RCC 7860 (cell line): ENCODE data around the gene DNAJC3.
"Not testable (repeated sequence)": the region's sequence is repeated elsewhere in the genome, so short reads cannot be mapped to it uniquely, and the experiment has no call there.

Experiments
- DNase-seq: peaks from one replicate; pipeline ENCODE4 v3.0.0-alpha.2; 2015; ENCODE audit warnings: low spot score
- FAIRE-seq: peaks from 2 replicates; lab custom pipeline; 2012; peaks lifted over from hg19 to GRCh38; lab: Jason Lieb, UNC

Gene DNAJC3

GRCh38 chr13:95771905-95772304 is 95.0 kb downstream of the DNAJC3 start:
- DNase-seq = no peak
- no peak for FAIRE-seq

GRCh38 chr13:95779522-95779921 is 102.6 kb downstream of the DNAJC3 start:
- FAIRE-seq = no peak
- no peak for DNase-seq

DNA sequence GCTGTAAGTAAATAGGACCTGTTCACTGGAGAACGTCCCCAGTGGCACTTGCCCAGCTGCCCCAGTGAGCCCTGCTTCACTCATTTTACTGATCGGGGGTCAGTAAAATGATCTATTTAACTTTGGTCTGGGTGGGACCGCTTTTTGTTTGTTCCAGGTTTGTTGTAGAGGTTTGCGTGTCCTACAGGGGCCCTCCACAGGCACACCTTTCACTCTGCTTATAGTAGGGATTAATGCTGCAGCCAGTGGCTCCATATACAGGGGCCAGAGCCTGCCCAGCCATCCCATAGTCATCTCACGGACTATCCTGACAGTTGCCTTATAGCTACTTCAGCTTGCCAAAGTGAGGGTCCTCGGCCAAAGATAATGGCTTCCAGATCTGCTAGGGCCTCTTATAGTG is 104.1 kb downstream of the DNAJC3 start:
- DNase-seq = no peak
- no peak for FAIRE-seq

DNA sequence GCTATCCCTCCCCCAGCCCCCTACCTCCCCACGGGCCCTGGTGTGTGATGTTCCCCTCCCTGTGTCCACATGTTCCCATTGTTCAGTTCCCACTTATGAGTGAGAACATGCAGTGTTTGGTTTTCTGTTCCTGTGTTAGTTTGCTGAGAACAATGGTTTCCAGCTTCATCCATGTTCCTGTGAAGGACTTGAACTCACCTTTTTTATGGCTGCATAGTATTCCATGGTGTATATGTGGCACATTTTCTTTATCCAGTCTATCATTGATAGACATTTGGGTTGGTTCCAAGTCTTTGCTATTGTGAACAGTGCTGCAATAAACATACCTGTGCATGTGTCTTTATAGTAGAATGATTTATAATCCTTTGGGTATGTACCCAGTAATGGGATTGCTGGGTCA is 105.0 kb downstream of the DNAJC3 start:
- not testable (repeated sequence) for FAIRE-seq, DNase-seq

DNA sequence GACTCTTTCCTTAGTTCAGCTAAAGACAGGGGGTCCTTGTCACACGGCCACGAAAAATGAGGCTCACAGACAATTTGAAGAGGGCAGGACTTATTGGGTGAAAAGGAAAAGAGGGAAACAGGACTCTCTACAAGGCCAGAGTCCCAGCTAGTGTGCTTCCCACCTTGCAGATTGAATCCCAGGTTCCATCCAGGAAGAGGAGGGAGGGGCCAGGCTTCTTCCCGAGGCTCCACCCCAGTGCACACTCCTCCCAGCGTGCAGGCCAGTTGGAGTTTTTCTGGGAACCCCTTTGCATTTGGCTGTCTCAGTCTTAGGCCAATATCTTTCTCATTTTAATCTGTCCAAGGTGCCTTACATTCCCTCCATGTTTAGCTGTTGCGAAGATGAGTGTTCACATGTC is 106.8 kb downstream of the DNAJC3 start:
- FAIRE-seq (no peak), DNase-seq (no peak)

- DNase-seq = peak; percentile 14
- no peak for FAIRE-seq
These were observed 107.4 kb downstream of the DNAJC3 start for GRCh38 chr13:95784161-95784899.

- DNase-seq = peak; percentile 10
- no peak for FAIRE-seq
These were observed 108.0 kb downstream of the DNAJC3 start for GRCh38 chr13:95784900-95785290.

- FAIRE-seq = no peak
- no peak for DNase-seq
These were observed 110.6 kb downstream of the DNAJC3 start for GRCh38 chr13:95787356-95788099.

DNA sequence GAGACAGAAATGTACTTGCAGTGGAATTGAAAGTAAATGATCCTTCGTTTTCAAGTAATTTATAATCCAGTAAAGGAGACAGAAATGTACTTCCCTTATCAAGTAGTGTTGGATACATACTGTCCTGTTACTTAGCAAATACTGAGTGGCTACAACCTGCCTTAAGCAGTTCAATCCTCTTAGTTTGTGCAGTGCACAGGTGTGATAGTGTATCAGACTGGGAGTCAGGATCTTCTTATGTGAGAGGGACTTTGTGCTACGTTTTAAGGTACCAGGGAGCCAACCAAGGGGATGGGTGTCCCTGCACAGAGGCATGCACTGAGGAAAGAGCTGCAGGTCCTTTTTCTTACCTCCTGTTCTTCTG is 111.1 kb downstream of the DNAJC3 start:
- DNase-seq (no peak), FAIRE-seq (no peak)

- FAIRE-seq, DNase-seq: not testable (repeated sequence)
These were observed 112.4 kb downstream of the DNAJC3 start for GRCh38 chr13:95789315-95789714.

DNA sequence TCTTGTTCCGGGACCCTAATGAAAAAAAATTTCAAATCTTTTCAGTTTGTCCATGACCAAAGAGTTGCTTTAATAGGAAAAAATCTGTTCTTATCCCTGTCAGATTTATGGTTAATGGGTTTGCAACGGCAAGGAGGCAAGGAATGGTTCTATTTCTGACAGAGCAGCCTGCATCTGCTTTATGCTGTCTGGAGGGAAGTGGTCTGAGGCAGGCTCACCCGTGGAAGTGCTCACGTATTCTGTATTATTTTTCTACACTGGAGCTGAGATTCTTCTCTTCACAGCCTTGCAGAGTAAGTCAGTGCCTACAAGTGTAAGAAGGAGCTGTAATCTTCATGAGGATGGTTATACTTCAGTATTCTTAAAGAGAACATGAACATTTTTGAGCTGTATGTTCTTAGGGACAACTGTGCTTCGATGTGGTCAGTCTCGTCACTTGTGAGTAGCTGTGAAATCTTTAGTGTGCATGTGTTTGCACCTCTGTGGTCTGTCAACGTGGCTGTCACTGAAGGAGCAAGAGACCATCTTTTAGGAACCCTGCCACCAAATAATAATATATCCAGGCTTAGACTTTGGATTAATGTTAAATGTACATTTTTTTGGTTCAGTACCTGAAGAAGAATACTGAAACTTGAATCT is 114.3 kb downstream of the DNAJC3 start:
- FAIRE-seq = no peak
- no peak for DNase-seq

DNA sequence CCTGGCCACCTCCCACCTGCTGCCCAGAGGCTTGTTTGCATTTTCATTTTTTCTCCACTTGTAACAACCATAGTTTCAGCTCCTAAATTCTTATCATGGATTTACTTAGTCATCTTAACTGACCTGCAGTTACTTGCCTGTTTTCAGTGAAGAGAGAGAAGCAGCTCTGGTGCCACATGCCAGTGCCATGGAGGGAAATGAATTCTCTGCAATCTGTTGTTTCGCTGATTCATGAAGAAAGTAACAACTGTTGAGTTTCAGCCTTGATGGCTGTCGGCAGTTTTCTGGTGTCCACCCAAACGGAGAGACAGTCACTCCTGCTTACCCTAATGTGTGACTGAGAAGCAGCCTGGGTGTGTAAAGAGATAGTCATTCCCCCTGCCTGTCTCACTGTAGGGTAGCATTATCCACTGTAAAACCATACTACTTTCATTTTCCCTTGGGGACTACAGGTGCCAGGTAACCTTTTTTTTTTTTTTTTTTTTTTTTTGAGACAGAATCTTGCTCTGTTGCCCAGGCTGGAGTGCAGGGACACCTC is 116.1 kb downstream of the DNAJC3 start:
- DNase-seq (no peak), FAIRE-seq (no peak)

GRCh38 chr13:95793781-95794180 is 116.8 kb downstream of the DNAJC3 start:
- FAIRE-seq (no peak), DNase-seq (no peak)

DNA sequence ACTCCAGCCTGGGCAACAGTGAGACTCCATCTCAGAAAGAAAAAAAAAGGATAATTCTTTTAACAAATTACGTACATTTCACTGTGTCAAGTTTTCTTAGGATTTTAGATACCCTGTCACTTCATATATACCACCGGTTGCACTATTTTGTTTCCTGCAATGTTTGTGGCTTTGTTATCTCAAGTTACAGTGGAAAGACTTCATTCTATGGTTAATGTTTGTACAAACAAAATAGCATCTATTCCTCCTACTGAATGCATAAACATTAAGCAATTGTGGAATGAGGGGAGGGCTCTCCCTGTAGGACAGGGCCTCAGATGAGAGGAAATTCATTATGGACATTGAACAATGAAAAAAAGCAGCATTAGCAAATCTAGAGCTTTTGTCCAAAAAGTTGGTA is 120.1 kb downstream of the DNAJC3 start:
- no peak for FAIRE-seq
- no peak for DNase-seq

- FAIRE-seq (no peak), DNase-seq (no peak)
These were observed 123.5 kb downstream of the DNAJC3 start for GRCh38 chr13:95800436-95800835.

- no peak for DNase-seq
- FAIRE-seq = no peak
These were observed 124.9 kb downstream of the DNAJC3 start for GRCh38 chr13:95801825-95802224.

- FAIRE-seq (no peak), DNase-seq (no peak)
These were observed 129.0 kb downstream of the DNAJC3 start for GRCh38 chr13:95805921-95806320.

- DNase-seq (no peak), FAIRE-seq (no peak)
These were observed 132.5 kb downstream of the DNAJC3 start for GRCh38 chr13:95809429-95809828.

DNA sequence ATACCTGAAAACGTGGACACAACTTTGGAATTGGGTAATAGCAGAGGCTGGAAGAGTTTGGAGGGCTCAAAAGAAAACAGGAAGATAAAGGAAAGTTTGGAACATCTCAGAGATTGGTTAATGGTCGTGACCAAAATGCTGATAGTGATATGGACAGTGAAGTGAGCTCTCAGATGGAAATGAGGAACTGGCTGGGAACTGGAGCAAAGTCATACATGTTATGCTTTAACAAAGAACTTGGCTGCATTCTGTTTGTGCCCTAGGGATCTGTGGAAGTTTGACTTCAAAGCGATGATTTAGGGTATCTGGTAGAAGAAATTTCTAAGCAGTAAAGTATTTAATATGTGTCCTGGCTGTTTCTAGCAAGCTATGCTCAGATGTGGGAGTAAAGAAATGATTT is 136.2 kb downstream of the DNAJC3 start:
- FAIRE-seq (no peak), DNase-seq (no peak)

- DNase-seq (no peak), FAIRE-seq (no peak)
These were observed 137.6 kb downstream of the DNAJC3 start for GRCh38 chr13:95814495-95814894.

- FAIRE-seq (no peak), DNase-seq (no peak)
These were observed 145.4 kb downstream of the DNAJC3 start for GRCh38 chr13:95822303-95822702.

GRCh38 chr13:95833126-95833525 is 156.2 kb downstream of the DNAJC3 start:
- FAIRE-seq = no peak

More at GRCh38 chr13:95833126-95833525, 156.2 kb downstream of the DNAJC3 start:
- DNase-seq = no peak
